NCI-H1105 treated with DMSO at 0.1 percent for 48 hours (cell line): ENCODE measurements around the gene PTPRZ1.

Experiments
- DNase-seq: peaks from one replicate; lab custom pipeline; 2025; lab: John Stamatoyannopoulos, UW

The PTPRZ1 gene

GRCh38 chr7:121954803-121955202 lies 81.8 kb downstream of the PTPRZ1 start:
- no peak for DNase-seq

GRCh38 chr7:121957626-121958025 lies 84.7 kb downstream of the PTPRZ1 start:
- DNase-seq = no peak

GRCh38 chr7:121960678-121961077 lies 87.7 kb downstream of the PTPRZ1 start:
- no peak for DNase-seq

- no peak for DNase-seq
Observed at GRCh38 chr7:121961089-121961867, 88.3 kb downstream of the PTPRZ1 start.

- DNase-seq = no peak
Observed at GRCh38 chr7:121966276-121966934, 93.4 kb downstream of the PTPRZ1 start.

- no peak for DNase-seq
Observed at GRCh38 chr7:121966935-121967332, 94.0 kb downstream of the PTPRZ1 start.

GRCh38 chr7:121985476-121986030 lies 112.6 kb downstream of the PTPRZ1 start:
- peak; percentile 58 for DNase-seq

GRCh38 chr7:121992068-121992467 lies 119.1 kb downstream of the PTPRZ1 start:
- DNase-seq = no peak

- DNase-seq = peak; percentile 86
Observed at GRCh38 chr7:121994625-121995410, 121.9 kb downstream of the PTPRZ1 start.

- DNase-seq = peak; percentile 36
Observed at GRCh38 chr7:122006687-122007086, 133.7 kb downstream of the PTPRZ1 start.

- no peak for DNase-seq
Observed at GRCh38 chr7:122010116-122010515, 137.2 kb downstream of the PTPRZ1 start.

GRCh38 chr7:122013065-122013464 lies 140.1 kb downstream of the PTPRZ1 start:
- no peak for DNase-seq

GRCh38 chr7:122013630-122014029 lies 140.7 kb downstream of the PTPRZ1 start:
- DNase-seq = no peak

- no peak for DNase-seq
Observed at GRCh38 chr7:122014697-122015096, 141.7 kb downstream of the PTPRZ1 start.

GRCh38 chr7:122018032-122018431 lies 145.1 kb downstream of the PTPRZ1 start:
- DNase-seq = no peak

- DNase-seq = no peak
Observed at GRCh38 chr7:122027058-122027457, 154.1 kb downstream of the PTPRZ1 start.

GRCh38 chr7:122033641-122034040 lies 160.7 kb downstream of the PTPRZ1 start:
- DNase-seq = no peak

GRCh38 chr7:122035876-122036275 lies 162.9 kb downstream of the PTPRZ1 start:
- DNase-seq = no peak

GRCh38 chr7:122038134-122038533 lies 165.2 kb downstream of the PTPRZ1 start:
- DNase-seq = no peak

- DNase-seq = no peak
Observed at GRCh38 chr7:122038904-122039303, 165.9 kb downstream of the PTPRZ1 start.

GRCh38 chr7:122040147-122040546 lies 167.2 kb downstream of the PTPRZ1 start:
- DNase-seq = no peak

- DNase-seq = no peak
Observed at GRCh38 chr7:122046402-122046801, 173.4 kb downstream of the PTPRZ1 start.
